Kidney (tissue), 14 donors: ENCODE data around the gene QSOX1. TPM values are rescaled to one million over a fixed set of nuclear protein-coding genes. Genes with fewer than 3 reads are reported as not detected.

Experiments
- DNase-seq, 5 donors: peaks; one replicate each; pipeline ENCODE4 v3.0.0-alpha.2; 2013 to 2020
- FAIRE-seq: peaks from 2 replicates; lab custom pipeline; 2012; peaks lifted over from hg19 to GRCh38; lab: Jason Lieb, UNC
- H3K27ac ChIP-seq, 2 donors: one replicate each; pipeline ENCODE4 v1.7.0; 2013; ENCODE audit warnings: low read depth in 2 of 2, low read length in 2 of 2, inconsistent platforms in 1 of 2
- H3K27me3 ChIP-seq: one replicate; pipeline ENCODE4 v1.7.1; 2013; ENCODE audit warnings: low read length, inconsistent platforms; ENCODE audit not compliant: control insufficient read depth, insufficient read depth
- H3K36me3 ChIP-seq, 3 donors: one replicate each; pipeline versions ENCODE4 v1.7.0 to v1.7.1; 2013; ENCODE audit warnings: low read length in 3 of 3, control low read depth in 1 of 3, inconsistent platforms in 1 of 3; ENCODE audit not compliant: insufficient read depth in 3 of 3, control insufficient read depth in 2 of 3
- H3K4me1 ChIP-seq, 3 donors: one replicate each; pipeline versions ENCODE4 v1.7.0 to v1.7.1; 2013; ENCODE audit warnings: low read length in 3 of 3, inconsistent platforms in 1 of 3, low read depth in 1 of 3; ENCODE audit not compliant: control insufficient read depth in 2 of 3, insufficient read depth in 2 of 3
- H3K4me3 ChIP-seq, 3 donors: one replicate each; pipeline versions ENCODE4 v1.7.0 to v1.8.1; 2013; ENCODE audit warnings: low read length in 3 of 3, control low read depth in 1 of 3, inconsistent platforms in 1 of 3
- H3K9ac ChIP-seq, 3 donors: one replicate each; pipeline versions ENCODE4 v1.7.0 to v1.7.1; 2013; ENCODE audit warnings: low read length in 3 of 3, control low read depth in 1 of 3, inconsistent platforms in 1 of 3
- H3K9me3 ChIP-seq, 3 donors: one replicate each; pipeline versions ENCODE4 v1.7.0 to v1.7.1; 2013; ENCODE audit warnings: low read length in 3 of 3, control low read depth in 1 of 3, inconsistent platforms in 1 of 3; ENCODE audit not compliant: control insufficient read depth in 2 of 3, insufficient read depth in 1 of 3
- CTCF ChIP-seq: IDR thresholded peaks from 3 replicates; pipeline ENCODE4 v1.5.1; 2012; ENCODE audit warnings: mild to moderate bottlenecking, moderate library complexity, borderline replicate concordance; ENCODE audit not compliant: insufficient read depth; ENCODE audit errors: extremely low read depth
- intact Hi-C: fragments of 100-400 bp; cut with DNase I; formaldehyde crosslinking; loops from one replicate; pipeline ENCODE4 v1.11.1; 2022
- polyA plus RNA-seq: library from polyadenylated mRNA; stranded (reverse); fragments of 350-450 nt; fragmentation: Illumina TruSeq; extraction: RNeasy Lipid Tissue Mini Kit (QIAGEN cat#74804); gene quantifications from one replicate; pipeline ENCODE4 v1.2.3, GENCODE V29; 2014; ENCODE audit warnings: low read depth, low replicate concordance; ENCODE audit not compliant: insufficient read depth
- total RNA-seq: library from RNA; stranded (reverse); fragmentation: NEBNext Ultra II Directional; extraction: Animal tissue kit (Norgen Biotek cat#: 25700); gene quantifications from one replicate; pipeline ENCODE4 v1.2.1, GENCODE V29; 2021
- donor health status: control.
- donor health status: control.
- donor health status: control.
- donor health status: control.
- donor health status: control.
- donor health status: DM: yes; HTN: yes; CAD: no.
- donor health status: Normal renal cell carcinoma (clear cell type).

The QSOX1 gene
- total and polyA plus RNA-seq, 2 donors from 2014 or later: 94.5 to 111 TPM

GRCh38 chr1:180156631-180157091 lies 2.0 kb downstream of the QSOX1 start:
- Histone ChIP-seq H3K9me3 (no peaks in the 10 kb centered on the region), H3K9ac (peak overlapping the region in 1 of 3 donors; percentile 9), H3K27me3 (no peaks in the 10 kb centered on the region), H3K4me3 (no peak overlapping the region), H3K36me3 (no peaks in the 10 kb centered on the region), H3K4me1 (peaks cover 0 to 11% (median 10%) of the 10 kb centered on the region in 3 donors), H3K27ac (no peak overlapping the region)
- DNase-seq (no peak), FAIRE-seq (no peak)
- TF ChIP-seq CTCF: no peak
- intact Hi-C loops: no loop called here

GRCh38 chr1:180157108-180157507 lies 2.4 kb downstream of the QSOX1 start:
- Histone ChIP-seq H3K4me1 (peaks cover 0 to 11% (median 10%) of the 10 kb centered on the region in 3 donors), H3K27me3 (no peaks in the 10 kb centered on the region), H3K36me3 (no peaks in the 10 kb centered on the region), H3K4me3 (no peak overlapping the region), H3K9me3 (no peaks in the 10 kb centered on the region), H3K27ac (no peak overlapping the region), H3K9ac (peak overlapping the region in 1 of 3 donors; percentile 9)
- intact Hi-C loops: no loop called here
- FAIRE-seq (no peak), DNase-seq (no peak)
- TF ChIP-seq CTCF: no peak

GRCh38 chr1:180157576-180158057 lies 2.9 kb downstream of the QSOX1 start:
- TF ChIP-seq CTCF: no peak
- Histone ChIP-seq H3K4me3 (no peak overlapping the region), H3K27me3 (no peaks in the 10 kb centered on the region), H3K36me3 (no peaks in the 10 kb centered on the region), H3K27ac (no peak overlapping the region), H3K9me3 (no peaks in the 10 kb centered on the region), H3K4me1 (peaks cover 0 to 11% (median 10%) of the 10 kb centered on the region in 3 donors), H3K9ac (no peak overlapping the region)
- DNase-seq: no peak
- intact Hi-C loops: no loop called here
- no peak for FAIRE-seq
